ENCODE data around the gene BLTP2. TPM values are rescaled to one million over a fixed set of nuclear protein-coding genes. Genes with fewer than 3 reads are reported as not detected.

BLTP2 gene
- total and polyA plus RNA-seq, 2 of the 13 experiments (the other 11 are each of a cell fraction or from before 2014, with no cell fraction given) = 66.7 to 80.9 TPM

DNA sequence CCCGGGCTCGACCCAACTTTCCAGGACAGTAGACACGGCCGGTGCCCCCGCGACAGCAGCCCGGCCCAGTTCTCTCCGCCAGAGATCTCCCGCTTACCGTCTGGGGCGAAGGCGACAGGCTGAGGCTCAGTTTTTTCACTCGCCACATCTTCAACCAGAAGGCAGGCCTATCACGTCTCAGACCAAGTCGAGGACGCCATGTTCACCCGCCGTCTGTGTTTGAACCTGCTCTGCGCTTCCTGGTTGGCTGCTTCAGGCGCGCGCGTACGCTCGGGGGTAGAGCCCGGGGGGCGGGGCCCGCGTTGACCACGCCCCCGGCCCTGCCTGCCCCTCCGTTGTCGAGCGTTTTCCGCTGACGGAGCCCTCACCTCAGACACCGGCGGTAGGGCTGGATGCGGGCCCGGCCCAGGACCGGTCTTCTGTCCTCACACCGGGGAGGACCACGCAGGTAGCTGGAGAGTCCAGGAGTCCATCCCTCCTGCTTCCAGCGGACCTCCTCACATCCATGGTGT lies 46.1 kb downstream of the BLTP2 start, which contains the start of gene SPAG5 (continued):
- TF ChIP-seq, protein P1, sequence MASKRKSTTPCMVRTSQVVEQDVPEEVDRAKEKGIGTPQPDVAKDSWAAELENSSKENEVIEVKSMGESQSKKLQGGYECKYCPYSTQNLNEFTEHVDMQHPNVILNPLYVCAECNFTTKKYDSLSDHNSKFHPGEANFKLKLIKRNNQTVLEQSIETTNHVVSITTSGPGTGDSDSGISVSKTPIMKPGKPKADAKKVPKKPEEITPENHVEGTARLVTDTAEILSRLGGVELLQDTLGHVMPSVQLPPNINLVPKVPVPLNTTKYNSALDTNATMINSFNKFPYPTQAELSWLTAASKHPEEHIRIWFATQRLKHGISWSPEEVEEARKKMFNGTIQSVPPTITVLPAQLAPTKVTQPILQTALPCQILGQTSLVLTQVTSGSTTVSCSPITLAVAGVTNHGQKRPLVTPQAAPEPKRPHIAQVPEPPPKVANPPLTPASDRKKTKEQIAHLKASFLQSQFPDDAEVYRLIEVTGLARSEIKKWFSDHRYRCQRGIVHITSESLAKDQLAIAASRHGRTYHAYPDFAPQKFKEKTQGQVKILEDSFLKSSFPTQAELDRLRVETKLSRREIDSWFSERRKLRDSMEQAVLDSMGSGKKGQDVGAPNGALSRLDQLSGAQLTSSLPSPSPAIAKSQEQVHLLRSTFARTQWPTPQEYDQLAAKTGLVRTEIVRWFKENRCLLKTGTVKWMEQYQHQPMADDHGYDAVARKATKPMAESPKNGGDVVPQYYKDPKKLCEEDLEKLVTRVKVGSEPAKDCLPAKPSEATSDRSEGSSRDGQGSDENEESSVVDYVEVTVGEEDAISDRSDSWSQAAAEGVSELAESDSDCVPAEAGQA (IDR thresholded peaks at IDR 0.05; ENCODE audit: low read depth) = no peak
- TF ChIP-seq, protein P1 (CRISPR knock-in tag; IDR thresholded peaks at IDR 0.05; ENCODE audit: borderline replicate concordance) = no peak
- TF ChIP-seq, protein P2, sequence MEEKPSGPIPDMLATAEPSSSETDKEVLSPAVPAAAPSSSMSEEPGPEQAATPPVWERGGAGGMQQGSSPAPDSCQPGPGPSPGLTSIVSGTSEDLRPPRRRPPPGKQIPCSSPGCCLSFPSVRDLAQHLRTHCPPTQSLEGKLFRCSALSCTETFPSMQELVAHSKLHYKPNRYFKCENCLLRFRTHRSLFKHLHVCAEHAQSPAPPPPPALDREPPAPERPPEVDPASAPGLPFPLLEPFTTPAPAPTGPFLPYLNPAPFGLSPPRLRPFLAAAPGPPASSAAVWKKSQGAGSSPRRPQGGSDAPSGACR (CRISPR knock-in tag; IDR thresholded peaks at IDR 0.05) = peak; percentile 23; the same call in 1 of the 2 replicates
- TF ChIP-seq MAFK (conservative IDR thresholded peaks at IDR 0.05 in 1 of 2, IDR thresholded peaks at IDR 0.05 in 1 of 2; ENCODE audit: low read length in 2 of 2) (no peak), DMAP1 (CRISPR knock-in tag; IDR thresholded peaks at IDR 0.05) (peak; percentile 50), POLR2A (IDR thresholded peaks at IDR 0.05; ENCODE audit: insufficient read depth in 1 of 2, low read depth in 2 of 2, low read length in 2 of 2) (peak; percentile 78 to 83), ZNF570 (CRISPR knock-in tag; IDR thresholded peaks at IDR 0.05; ENCODE audit: borderline replicate concordance) (no peak), ZFP36L1 (CRISPR knock-in tag; IDR thresholded peaks at IDR 0.05) (peak; percentile 72), NONO (IDR thresholded peaks at IDR 0.05) (no peak), NONO (CRISPR knock-in tag; conservative IDR thresholded peaks at IDR 0.05) (peak; percentile 55; the same call in 1 of the 2 replicates), EED (CRISPR knock-in tag; IDR thresholded peaks at IDR 0.05) (no peak; the same call in 1 of the 2 replicates), ZFP37 (CRISPR knock-in tag; IDR thresholded peaks at IDR 0.05; ENCODE audit: borderline replicate concordance) (0 out of 2 replicates have a peak, but pooled peaks have one; percentile 52)
- TF ChIP-seq, protein P3, sequence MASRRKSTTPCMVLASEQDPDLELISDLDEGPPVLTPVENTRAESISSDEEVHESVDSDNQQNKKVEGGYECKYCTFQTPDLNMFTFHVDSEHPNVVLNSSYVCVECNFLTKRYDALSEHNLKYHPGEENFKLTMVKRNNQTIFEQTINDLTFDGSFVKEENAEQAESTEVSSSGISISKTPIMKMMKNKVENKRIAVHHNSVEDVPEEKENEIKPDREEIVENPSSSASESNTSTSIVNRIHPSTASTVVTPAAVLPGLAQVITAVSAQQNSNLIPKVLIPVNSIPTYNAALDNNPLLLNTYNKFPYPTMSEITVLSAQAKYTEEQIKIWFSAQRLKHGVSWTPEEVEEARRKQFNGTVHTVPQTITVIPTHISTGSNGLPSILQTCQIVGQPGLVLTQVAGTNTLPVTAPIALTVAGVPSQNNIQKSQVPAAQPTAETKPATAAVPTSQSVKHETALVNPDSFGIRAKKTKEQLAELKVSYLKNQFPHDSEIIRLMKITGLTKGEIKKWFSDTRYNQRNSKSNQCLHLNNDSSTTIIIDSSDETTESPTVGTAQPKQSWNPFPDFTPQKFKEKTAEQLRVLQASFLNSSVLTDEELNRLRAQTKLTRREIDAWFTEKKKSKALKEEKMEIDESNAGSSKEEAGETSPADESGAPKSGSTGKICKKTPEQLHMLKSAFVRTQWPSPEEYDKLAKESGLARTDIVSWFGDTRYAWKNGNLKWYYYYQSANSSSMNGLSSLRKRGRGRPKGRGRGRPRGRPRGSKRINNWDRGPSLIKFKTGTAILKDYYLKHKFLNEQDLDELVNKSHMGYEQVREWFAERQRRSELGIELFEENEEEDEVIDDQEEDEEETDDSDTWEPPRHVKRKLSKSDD (CRISPR knock-in tag; IDR thresholded peaks at IDR 0.05; ENCODE audit: low read depth) = no peak
- TF ChIP-seq, protein P4, sequence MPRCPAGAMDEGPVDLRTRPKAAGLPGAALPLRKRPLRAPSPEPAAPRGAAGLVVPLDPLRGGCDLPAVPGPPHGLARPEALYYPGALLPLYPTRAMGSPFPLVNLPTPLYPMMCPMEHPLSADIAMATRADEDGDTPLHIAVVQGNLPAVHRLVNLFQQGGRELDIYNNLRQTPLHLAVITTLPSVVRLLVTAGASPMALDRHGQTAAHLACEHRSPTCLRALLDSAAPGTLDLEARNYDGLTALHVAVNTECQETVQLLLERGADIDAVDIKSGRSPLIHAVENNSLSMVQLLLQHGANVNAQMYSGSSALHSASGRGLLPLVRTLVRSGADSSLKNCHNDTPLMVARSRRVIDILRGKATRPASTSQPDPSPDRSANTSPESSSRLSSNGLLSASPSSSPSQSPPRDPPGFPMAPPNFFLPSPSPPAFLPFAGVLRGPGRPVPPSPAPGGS (CRISPR knock-in tag; IDR thresholded peaks at IDR 0.05) = 0 out of 2 replicates have a peak, but pooled peaks have one; percentile 37
- TF ChIP-seq, protein P5, sequence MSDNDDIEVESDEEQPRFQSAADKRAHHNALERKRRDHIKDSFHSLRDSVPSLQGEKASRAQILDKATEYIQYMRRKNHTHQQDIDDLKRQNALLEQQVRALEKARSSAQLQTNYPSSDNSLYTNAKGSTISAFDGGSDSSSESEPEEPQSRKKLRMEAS (IDR thresholded peaks at IDR 0.05) = 0 out of 2 replicates have a peak, but pooled peaks have one; percentile 34
- TF ChIP-seq, protein P6, sequence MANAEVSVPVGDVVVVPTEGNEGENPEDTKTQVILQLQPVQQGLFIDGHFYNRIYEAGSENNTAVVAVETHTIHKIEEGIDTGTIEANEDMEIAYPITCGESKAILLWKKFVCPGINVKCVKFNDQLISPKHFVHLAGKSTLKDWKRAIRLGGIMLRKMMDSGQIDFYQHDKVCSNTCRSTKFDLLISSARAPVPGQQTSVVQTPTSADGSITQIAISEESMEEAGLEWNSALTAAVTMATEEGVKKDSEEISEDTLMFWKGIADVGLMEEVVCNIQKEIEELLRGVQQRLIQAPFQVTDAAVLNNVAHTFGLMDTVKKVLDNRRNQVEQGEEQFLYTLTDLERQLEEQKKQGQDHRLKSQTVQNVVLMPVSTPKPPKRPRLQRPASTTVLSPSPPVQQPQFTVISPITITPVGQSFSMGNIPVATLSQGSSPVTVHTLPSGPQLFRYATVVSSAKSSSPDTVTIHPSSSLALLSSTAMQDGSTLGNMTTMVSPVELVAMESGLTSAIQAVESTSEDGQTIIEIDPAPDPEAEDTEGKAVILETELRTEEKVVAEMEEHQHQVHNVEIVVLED (CRISPR knock-in tag; IDR thresholded peaks at IDR 0.05; ENCODE audit: borderline replicate concordance) = peak; percentile 94
